ENCODE data around the gene INPP1.
A peak's percentile ranks its signal among the peaks of the same experiment; 100 is the strongest.

INPP1 gene

GRCh38 chr2:190360561-190360960 lies 17.2 kb downstream of the INPP1 start:
- H3K9me3 Mint-ChIP-seq: no peaks in the 10 kb centered on the region
- H3K4me1 Mint-ChIP-seq (ENCODE audit: low read depth): peaks cover 23% of the 10 kb centered on the region
- H3K27me3 Mint-ChIP-seq (ENCODE audit: low read depth): no peaks in the 10 kb centered on the region
- DNase-seq (ENCODE audit: low spot score): no peak
- peaks cover 3% of the 10 kb centered on the region for H3K36me3 Mint-ChIP-seq (ENCODE audit: low read depth)
- peak overlapping the region; percentile 94 for H3K27ac Mint-ChIP-seq
- H3K4me3 Mint-ChIP-seq: peak overlapping the region; percentile 96

GRCh38 chr2:190360965-190361364 lies 17.6 kb downstream of the INPP1 start:
- H3K27me3 Mint-ChIP-seq (ENCODE audit: low read depth): no peaks in the 10 kb centered on the region
- peaks cover 23% of the 10 kb centered on the region for H3K4me1 Mint-ChIP-seq (ENCODE audit: low read depth)
- H3K4me3 Mint-ChIP-seq: no peak overlapping the region
- no peak for DNase-seq (ENCODE audit: low spot score)
- no peak overlapping the region for H3K27ac Mint-ChIP-seq
- H3K36me3 Mint-ChIP-seq (ENCODE audit: low read depth): peaks cover 3% of the 10 kb centered on the region
- no peaks in the 10 kb centered on the region for H3K9me3 Mint-ChIP-seq

DNA sequence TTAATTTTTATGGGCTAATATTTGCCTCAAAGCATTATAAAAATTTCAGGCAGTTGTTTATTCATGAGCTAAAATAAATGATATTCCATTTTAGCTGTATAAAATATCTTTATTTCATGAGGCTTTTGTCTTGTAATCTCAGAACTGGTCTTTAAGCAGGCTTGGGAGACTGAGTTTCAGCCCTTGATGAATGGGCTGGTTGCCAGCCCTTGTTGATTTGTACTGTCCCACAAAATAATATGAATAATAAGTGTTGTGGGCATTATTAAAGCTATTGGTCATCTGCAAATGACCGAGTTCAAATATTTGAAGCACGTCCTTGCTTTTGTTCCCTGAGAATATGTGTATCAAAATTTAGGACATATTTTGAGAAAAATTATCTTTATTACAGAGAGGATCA lies 18.2 kb downstream of the INPP1 start:
- H3K27me3 Mint-ChIP-seq (ENCODE audit: low read depth): no peaks in the 10 kb centered on the region
- peaks cover 3% of the 10 kb centered on the region for H3K36me3 Mint-ChIP-seq (ENCODE audit: low read depth)
- H3K4me3 Mint-ChIP-seq: no peak overlapping the region
- no peak overlapping the region for H3K27ac Mint-ChIP-seq
- H3K4me1 Mint-ChIP-seq (ENCODE audit: low read depth): peaks cover 23% of the 10 kb centered on the region
- DNase-seq (ENCODE audit: low spot score): no peak
- no peaks in the 10 kb centered on the region for H3K9me3 Mint-ChIP-seq

- H3K4me3 Mint-ChIP-seq: no peak overlapping the region
These were observed 19.5 kb downstream of the INPP1 start for GRCh38 chr2:190362894-190363293.

DNA sequence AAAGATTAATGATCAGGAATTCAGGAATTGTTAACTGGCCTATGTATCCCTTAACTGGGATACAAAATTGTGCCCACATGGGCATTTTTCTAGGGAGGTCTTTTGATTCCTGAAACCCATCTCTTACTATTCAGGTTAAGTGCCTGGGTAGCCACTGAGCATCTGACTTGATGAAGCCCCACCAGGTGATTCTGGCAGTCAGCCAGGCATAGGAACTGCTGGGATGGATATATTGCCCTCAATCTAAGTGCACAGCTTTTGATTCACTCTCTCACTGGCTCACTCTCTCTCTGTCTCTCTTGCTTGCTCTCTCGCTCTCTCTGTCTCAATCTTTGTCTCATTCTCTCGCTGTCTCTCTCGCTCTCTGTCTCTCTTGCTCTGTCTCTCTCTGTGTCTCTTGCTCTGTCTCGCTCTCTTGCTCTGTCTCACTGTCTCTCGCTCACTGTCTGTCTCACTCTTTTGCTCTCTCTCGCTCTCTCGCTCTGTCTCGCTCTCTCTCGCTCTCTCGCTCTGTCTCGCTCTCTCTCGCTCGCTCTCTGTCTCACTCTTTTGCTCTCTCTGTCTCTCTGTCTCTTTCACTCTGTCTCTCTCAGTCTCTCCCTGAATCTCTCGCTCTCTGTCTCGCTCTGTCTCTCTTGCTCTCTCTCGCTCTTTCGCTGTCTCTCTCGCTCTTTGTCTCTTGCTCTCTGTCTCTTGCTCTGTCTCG lies 22.3 kb downstream of the INPP1 start:
- no peaks in the 10 kb centered on the region for H3K9me3 Mint-ChIP-seq
- no peak for DNase-seq (ENCODE audit: low spot score)
- no peak overlapping the region for H3K27ac Mint-ChIP-seq
- H3K4me1 Mint-ChIP-seq (ENCODE audit: low read depth): peaks cover 7% of the 10 kb centered on the region
- no peaks in the 10 kb centered on the region for H3K27me3 Mint-ChIP-seq (ENCODE audit: low read depth)
- peaks cover 10% of the 10 kb centered on the region for H3K36me3 Mint-ChIP-seq (ENCODE audit: low read depth)
- H3K4me3 Mint-ChIP-seq: no peak overlapping the region

More at GRCh38 chr2:190362894-190363293, 19.5 kb downstream of the INPP1 start:
- Mint-ChIP-seq H3K4me1 (ENCODE audit: low read depth) (peaks cover 23% of the 10 kb centered on the region), H3K36me3 (ENCODE audit: low read depth) (peaks cover 5% of the 10 kb centered on the region), H3K9me3 (no peaks in the 10 kb centered on the region), H3K27me3 (ENCODE audit: low read depth) (no peaks in the 10 kb centered on the region), H3K27ac (no peak overlapping the region)
- no peak for DNase-seq (ENCODE audit: low spot score)

DNA sequence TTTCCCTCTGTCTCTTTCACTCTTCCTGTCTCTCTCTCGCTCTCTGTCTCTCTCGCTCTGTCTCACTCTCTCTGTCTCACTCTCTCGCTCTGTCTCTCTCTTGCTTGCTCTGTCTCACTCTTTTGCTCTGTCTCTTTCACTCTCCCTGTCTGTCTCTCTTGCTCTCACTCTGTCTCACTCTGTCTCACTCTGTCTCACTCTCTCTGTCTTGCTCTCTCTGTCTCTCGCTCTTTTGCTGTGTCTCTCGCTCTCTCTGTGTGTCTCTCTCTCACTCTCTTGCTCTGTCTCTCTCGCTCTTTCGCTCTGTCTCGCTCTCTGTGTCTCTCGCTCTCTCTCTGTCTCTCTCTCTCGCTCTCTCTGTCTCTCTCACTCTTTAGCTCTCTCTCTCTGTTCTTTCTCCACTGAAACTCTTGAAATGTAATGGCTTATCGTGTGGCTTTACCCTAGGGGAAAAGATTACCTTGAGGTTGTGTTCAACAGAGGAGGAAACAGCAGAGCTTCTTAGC lies 22.9 kb downstream of the INPP1 start:
- H3K36me3 Mint-ChIP-seq (ENCODE audit: low read depth): peaks cover 10% of the 10 kb centered on the region
- no peak overlapping the region for H3K4me3 Mint-ChIP-seq
- H3K4me1 Mint-ChIP-seq (ENCODE audit: low read depth): peaks cover 3% of the 10 kb centered on the region
- no peak for DNase-seq (ENCODE audit: low spot score)
- H3K9me3 Mint-ChIP-seq: no peaks in the 10 kb centered on the region
- no peak overlapping the region for H3K27ac Mint-ChIP-seq
- no peaks in the 10 kb centered on the region for H3K27me3 Mint-ChIP-seq (ENCODE audit: low read depth)

DNA sequence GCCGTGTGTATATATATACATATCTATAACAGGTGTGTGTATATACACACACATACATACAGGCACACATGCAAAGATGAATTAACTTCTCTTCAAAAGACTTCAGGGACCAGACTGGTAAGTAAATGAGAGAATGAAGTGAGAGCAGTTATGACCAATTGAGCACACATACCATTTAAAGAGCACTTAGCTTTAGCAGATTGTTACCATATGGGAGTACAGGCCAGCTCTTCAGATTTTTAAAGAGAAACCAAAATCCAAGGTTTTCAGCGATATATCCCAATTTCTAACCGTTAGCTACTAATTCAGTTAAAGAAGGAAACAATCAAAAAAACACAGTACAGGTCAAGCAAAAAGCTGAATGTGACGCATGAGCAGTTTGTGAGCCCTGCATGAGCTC lies 23.7 kb downstream of the INPP1 start:
- H3K9me3 Mint-ChIP-seq: no peaks in the 10 kb centered on the region
- no peaks in the 10 kb centered on the region for H3K27me3 Mint-ChIP-seq (ENCODE audit: low read depth)
- no peak overlapping the region for H3K4me3 Mint-ChIP-seq
- no peak overlapping the region for H3K27ac Mint-ChIP-seq
- H3K4me1 Mint-ChIP-seq (ENCODE audit: low read depth): peaks cover 1% of the 10 kb centered on the region
- H3K36me3 Mint-ChIP-seq (ENCODE audit: low read depth): peaks cover 9% of the 10 kb centered on the region
- DNase-seq (ENCODE audit: low spot score): no peak

DNA sequence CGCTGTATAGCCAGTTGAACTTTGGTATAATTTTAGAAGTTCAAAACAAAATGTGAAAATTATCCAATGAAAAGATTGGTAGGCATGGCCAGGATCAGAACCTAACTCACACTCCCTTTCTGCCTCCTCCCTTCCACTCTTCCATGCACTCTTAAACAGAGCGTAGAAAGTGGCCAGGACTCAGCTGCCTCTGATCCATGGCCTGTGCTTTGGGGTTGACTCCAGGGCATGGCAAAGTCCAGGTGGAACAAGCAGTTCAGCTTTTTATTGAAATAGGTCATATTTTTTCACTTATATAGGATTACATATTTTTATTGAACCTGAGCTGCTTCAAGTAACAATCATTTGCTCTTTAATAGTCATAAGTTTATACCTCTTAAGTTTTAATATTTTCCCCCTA lies 26.2 kb downstream of the INPP1 start:
- no peak for DNase-seq (ENCODE audit: low spot score)
- H3K4me1 Mint-ChIP-seq (ENCODE audit: low read depth): no peaks in the 10 kb centered on the region
- H3K27ac Mint-ChIP-seq: no peak overlapping the region

GRCh38 chr2:190376083-190376482 lies 32.7 kb downstream of the INPP1 start:
- Mint-ChIP-seq H3K27ac (no peak overlapping the region), H3K36me3 (ENCODE audit: low read depth) (no peaks in the 10 kb centered on the region), H3K4me3 (no peak overlapping the region), H3K9me3 (no peaks in the 10 kb centered on the region), H3K4me1 (ENCODE audit: low read depth) (peaks cover 2% of the 10 kb centered on the region), H3K27me3 (ENCODE audit: low read depth) (peaks cover 4% of the 10 kb centered on the region)
- DNase-seq (ENCODE audit: low spot score): no peak

More for the DNA sequence above, 26.2 kb downstream of the INPP1 start:
- Mint-ChIP-seq H3K4me3 (no peak overlapping the region), H3K27me3 (ENCODE audit: low read depth) (peaks cover 2% of the 10 kb centered on the region), H3K9me3 (no peaks in the 10 kb centered on the region), H3K36me3 (ENCODE audit: low read depth) (peaks cover 7% of the 10 kb centered on the region)

DNA sequence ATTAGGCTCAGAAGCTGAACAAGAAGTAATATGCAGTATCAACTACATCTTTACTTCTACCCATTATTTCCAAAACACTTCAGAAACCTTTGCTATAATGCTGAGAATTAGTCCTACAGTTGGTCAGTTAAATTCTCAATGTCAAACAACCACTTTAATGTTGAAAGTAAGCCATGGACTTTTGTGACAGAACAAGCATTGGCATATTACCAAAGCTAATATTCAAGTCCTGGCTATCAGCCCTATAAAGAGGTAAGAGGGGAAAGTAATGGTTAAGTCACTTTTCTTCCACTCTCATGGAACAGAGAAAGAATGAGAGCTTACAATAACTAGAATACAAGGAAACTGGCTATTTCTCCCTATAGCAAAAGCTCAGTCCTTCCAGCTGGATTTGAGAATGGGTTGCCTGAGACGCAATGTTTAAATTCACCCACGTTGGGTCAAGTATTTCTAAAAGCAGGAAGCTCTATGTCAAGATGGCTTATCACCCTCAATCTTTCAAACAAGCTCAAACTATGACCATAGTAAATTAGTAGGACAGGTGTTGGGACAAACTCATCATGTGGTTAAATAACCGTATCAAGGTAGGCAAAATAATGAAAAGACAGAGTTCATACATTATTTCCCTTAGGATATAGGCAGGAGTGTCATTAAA lies 33.3 kb downstream of the INPP1 start:
- Mint-ChIP-seq H3K4me3 (no peak overlapping the region), H3K27ac (no peak overlapping the region), H3K4me1 (ENCODE audit: low read depth) (peaks cover 2% of the 10 kb centered on the region), H3K36me3 (ENCODE audit: low read depth) (no peaks in the 10 kb centered on the region), H3K27me3 (ENCODE audit: low read depth) (peaks cover 4% of the 10 kb centered on the region), H3K9me3 (no peaks in the 10 kb centered on the region)
- no peak for DNase-seq (ENCODE audit: low spot score)

GRCh38 chr2:190378880-190379237 lies 35.5 kb downstream of the INPP1 start:
- Mint-ChIP-seq H3K27ac (no peak overlapping the region), H3K4me3 (no peak overlapping the region), H3K4me1 (ENCODE audit: low read depth) (peaks cover 2% of the 10 kb centered on the region), H3K27me3 (ENCODE audit: low read depth) (peaks cover 4% of the 10 kb centered on the region), H3K9me3 (no peaks in the 10 kb centered on the region), H3K36me3 (ENCODE audit: low read depth) (no peaks in the 10 kb centered on the region)
- no peak for DNase-seq (ENCODE audit: low spot score)

DNA sequence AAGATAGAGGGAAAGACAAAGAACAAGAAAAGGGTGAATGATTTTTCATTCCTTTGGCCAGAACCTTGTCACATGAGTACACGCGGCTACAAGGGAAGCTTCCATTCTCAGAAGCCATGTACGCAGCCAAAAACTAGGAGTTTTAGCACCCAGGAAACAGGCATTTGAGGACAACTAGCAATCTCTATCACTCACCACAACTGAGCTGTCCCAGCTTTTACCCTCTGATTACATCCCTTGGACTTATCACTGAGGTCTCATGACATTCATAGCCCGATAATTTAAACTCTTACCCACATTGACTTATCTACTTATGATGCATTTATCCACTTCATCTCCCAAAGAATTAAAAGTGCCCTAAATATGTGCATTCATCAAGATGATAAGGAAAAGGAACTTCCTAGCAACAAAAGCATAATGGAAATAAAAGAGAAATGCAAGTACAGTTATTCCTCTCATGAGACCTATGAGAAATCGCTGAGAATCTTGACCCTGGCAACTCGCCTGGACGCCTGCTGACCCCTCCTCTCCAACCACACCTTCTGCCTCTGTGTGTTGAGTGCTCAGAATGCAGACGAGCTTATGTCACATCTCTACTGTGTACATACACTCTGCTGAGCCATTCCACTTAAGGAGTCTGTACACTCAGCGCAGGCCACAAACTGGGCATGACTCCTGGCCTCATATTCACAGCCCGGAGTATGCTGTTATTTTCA lies 36.0 kb downstream of the INPP1 start:
- Mint-ChIP-seq H3K4me3 (no peak overlapping the region), H3K4me1 (ENCODE audit: low read depth) (peaks cover 2% of the 10 kb centered on the region), H3K9me3 (no peaks in the 10 kb centered on the region), H3K36me3 (ENCODE audit: low read depth) (no peaks in the 10 kb centered on the region), H3K27ac (no peak overlapping the region), H3K27me3 (ENCODE audit: low read depth) (peaks cover 4% of the 10 kb centered on the region)
- no peak for DNase-seq (ENCODE audit: low spot score)

DNA sequence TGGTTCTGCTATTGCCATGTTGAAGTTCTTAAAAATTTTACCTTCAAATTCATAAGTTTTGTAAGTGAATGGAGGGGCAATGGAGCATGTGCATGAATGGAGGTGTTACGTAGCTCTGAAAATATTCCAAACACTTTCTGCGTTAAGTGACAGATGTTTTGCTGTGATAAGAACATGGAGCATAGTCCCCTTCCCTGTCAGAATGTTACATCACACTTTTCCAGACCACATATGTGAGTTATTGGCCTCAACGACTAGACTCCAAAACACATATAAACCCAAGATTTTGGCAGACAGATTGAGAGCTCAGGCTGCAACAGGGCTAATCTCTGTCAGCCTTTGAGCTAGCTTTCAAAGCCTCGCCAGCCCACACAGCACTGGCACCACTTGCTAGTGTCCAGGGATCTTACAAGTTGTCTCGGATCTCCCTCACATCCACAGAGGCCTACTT lies 37.6 kb downstream of the INPP1 start:
- peaks cover 2% of the 10 kb centered on the region for H3K27me3 Mint-ChIP-seq (ENCODE audit: low read depth)
- no peak for DNase-seq (ENCODE audit: low spot score)
- H3K36me3 Mint-ChIP-seq (ENCODE audit: low read depth): no peaks in the 10 kb centered on the region

GRCh38 chr2:190382851-190383250 lies 39.5 kb downstream of the INPP1 start:
- DNase-seq (ENCODE audit: low spot score): peak; percentile 17
- no peaks in the 10 kb centered on the region for H3K4me1 Mint-ChIP-seq (ENCODE audit: low read depth)
- H3K9me3 Mint-ChIP-seq: no peaks in the 10 kb centered on the region

More for the DNA sequence above, 37.6 kb downstream of the INPP1 start:
- no peaks in the 10 kb centered on the region for H3K9me3 Mint-ChIP-seq
- no peak overlapping the region for H3K27ac Mint-ChIP-seq
- H3K4me3 Mint-ChIP-seq: no peak overlapping the region
- H3K4me1 Mint-ChIP-seq (ENCODE audit: low read depth): peaks cover 2% of the 10 kb centered on the region

More at GRCh38 chr2:190382851-190383250, 39.5 kb downstream of the INPP1 start:
- Mint-ChIP-seq H3K36me3 (ENCODE audit: low read depth) (no peaks in the 10 kb centered on the region), H3K27ac (no peak overlapping the region), H3K27me3 (ENCODE audit: low read depth) (peaks cover 2% of the 10 kb centered on the region), H3K4me3 (no peak overlapping the region)

All from T-helper 2 cell treated with Interferon-gamma antibody and Interleukin-4, amounts not matched to agents 5 μg/mL and 100 μg/mL, for 36 hours (primary cell).